Activated CD4-positive, alpha-beta T cell treated with anti-CD3 and anti-CD28 coated beads, Interleukin-2, amount 50 U/mL, for 4 hours (primary cell): ENCODE measurements around the gene MT1F.
A peak's percentile ranks its signal among the peaks of the same experiment; 100 is the strongest.
"Not testable (repeated sequence)": the region's sequence is repeated elsewhere in the genome, so short reads cannot be mapped to it uniquely, and the experiment has no call there.

Experiments
- DNase-seq, 2 experiments: peaks; one replicate each; pipeline ENCODE4 v3.0.0-alpha.2; 2020

The MT1F gene

DNA sequence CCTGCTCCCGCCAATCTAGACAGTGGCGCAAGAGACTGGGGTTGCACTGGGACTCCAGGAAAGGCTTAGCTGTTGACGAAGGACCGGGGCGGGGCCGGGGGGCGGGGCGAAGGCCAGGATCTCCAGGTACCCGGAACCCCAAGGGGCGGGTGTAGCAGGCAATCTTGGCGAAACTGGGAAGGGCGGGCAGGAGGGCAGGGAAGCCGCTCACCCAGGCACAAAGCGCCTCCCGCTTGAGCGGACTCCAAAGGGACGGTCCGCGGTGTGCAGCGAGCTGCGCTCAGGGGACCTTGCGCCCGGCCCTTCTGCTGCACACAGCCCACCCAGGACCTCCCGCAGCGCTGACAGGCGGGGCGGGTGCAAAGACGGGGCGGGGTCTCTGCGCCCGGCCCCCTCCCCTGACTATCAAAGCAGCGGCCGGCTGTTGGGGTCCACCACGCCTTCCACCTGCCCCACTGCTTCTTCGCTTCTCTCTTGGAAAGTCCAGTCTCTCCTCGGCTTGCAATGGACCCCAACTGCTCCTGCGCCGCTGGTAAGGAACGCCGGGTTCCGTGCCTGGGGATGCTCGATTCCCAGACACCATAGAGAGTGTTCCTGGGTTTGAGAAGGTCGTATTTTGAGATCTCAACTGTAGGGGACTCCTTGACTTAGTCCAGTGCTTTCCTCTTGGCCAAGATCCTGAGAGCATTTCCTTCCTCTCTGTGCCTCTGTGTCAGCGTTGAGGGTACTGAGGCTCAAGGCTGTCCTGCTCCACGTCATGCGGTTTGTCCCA is at the start of gene MT1F:
Gene MT1F (plus strand): TSS at position 405 of the 772 bp plus-strand sequence. CDS start 100 bp downstream, at position 505.
- peak; percentile 59 to 64 for DNase-seq

DNA sequence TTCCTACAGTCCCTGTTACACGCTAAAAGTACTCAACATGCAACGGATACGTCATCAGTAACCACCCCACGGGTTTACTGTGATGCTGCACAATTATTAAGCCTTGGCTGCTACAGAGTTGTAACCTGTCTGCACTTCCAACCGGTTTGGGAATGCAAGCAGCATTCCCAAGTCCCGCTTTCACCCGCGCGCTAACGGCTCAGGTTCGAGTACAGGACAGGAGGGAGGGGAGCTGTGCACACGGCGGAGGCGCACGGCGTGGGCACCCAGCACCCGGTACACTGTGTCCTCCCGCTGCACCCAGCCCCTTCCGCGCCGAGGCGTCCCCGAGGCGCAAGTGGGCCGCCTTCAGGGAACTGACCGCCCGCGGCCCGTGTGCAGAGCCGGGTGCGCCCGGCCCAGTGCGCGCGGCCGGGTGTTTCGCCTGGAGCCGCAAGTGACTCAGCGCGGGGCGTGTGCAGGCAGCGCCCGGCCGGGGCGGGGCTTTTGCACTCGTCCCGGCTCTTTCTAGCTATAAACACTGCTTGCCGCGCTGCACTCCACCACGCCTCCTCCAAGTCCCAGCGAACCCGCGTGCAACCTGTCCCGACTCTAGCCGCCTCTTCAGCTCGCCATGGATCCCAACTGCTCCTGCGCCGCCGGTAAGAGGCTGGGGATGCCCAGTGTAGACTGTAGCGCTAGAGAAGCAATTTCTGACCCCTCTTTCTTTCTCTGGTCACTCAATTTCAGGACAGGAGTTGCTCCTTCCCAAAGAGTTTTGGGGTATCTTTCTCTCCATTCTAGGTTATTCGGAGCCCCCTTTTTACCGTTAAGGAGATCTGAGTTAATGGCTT is 49.5 kb upstream of the MT1F start, which contains the start of gene MT2A:
Gene MT2A (plus strand): TSS at position 542 of the 833 bp plus-strand sequence. CDS start 72 bp downstream, at position 614.
- peak; percentile 80 to 81 for DNase-seq

DNA sequence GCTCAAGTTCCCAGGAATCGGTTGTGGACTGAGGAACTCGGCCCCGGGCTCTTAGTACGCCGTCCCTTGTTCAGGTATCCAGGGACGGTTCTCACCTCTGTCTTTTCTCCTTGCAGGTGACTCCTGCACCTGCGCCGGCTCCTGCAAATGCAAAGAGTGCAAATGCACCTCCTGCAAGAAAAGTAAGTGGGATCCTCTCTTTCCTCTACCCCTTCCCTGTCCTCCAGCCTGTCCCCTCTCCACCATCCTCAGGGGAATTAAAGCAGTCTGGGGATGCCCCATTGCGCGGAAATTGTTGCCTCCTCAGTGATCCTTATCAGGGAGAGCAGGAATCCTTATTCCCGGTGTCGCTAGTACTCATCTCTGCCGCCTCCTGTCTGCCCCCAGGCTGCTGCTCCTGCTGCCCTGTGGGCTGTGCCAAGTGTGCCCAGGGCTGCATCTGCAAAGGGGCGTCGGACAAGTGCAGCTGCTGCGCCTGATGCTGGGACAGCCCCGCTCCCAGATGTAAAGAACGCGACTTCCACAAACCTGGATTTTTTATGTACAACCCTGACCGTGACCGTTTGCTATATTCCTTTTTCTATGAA is 48.8 kb upstream of the MT1F start:
- DNase-seq: no peak

DNA sequence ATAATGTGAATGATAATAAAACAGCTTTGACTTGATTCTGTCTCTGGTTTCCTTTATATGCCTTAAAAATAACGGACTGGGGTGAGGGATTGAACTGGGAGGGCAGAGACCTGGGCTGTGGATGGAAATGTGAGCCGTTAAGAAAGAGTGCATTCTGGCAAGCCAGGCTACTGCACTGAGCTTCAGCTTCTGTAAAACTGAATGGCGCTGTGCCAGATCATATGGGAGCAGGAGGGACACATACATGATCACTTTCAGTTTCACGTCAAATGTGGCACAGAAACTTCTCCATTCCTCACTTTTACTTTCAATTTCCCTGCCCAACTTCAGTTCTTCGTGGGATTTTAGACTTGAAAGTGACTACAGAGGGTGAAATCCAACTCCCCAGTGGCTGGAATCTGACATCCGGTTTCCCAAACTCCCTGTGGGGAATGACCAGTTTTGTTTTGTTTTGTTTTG is 48.3 kb upstream of the MT1F start:
- peak; percentile 60 to 69 for DNase-seq

DNA sequence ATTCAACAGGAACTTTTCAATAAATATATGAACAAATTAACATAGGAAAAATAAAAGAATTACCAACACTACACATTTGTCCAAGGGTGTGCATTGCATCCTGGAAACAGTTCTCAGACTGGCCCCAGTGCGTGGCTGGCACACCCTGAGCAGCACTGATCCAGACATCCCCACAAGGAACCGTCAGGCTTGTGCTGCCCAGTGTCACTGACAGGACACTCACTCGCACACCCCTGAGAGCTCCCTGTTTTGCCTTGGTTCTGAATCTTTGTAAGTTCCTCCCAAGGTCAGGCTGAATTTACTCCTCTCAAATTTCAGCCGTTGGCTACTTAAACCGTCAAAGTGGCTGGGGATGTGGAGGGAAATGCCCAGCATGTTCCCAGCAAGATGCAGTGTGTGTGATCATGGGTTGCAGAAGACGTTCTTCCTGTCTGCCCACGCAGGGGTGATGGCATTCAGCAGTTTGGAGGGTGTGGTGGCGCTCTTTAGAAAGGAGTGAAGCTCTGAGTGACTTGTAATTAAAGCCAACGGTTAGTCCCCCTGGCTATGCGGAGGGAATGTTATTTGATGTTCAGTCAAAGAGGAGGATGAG is 47.6 kb upstream of the MT1F start:
- DNase-seq: peak; percentile 74 to 78

DNA sequence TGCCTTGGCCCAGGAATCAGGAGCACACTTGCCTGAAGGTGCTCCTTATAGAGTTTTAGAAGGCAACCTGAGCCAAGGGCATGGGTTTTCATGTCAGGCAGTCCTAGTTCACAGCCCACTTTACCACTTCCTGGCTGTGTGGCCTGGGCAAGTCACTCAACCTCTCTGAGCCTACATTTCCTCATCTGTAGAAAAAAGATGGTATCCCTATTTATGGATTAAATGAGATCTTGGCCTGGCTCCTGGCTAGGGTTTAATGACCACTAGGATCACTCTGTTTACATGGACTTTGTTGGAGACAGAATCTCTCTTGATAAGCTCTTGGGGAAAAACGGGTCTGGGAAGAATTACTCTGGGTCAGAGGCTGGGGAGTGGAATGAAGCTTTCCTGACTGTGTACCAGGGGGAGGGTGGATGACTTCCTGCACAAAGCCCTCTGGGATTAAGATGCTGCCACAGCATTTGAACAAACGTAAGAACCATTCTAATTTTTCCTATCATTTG is 47.1 kb upstream of the MT1F start:
- peak in 1 of 2 experiments; percentile 36 for DNase-seq

DNA sequence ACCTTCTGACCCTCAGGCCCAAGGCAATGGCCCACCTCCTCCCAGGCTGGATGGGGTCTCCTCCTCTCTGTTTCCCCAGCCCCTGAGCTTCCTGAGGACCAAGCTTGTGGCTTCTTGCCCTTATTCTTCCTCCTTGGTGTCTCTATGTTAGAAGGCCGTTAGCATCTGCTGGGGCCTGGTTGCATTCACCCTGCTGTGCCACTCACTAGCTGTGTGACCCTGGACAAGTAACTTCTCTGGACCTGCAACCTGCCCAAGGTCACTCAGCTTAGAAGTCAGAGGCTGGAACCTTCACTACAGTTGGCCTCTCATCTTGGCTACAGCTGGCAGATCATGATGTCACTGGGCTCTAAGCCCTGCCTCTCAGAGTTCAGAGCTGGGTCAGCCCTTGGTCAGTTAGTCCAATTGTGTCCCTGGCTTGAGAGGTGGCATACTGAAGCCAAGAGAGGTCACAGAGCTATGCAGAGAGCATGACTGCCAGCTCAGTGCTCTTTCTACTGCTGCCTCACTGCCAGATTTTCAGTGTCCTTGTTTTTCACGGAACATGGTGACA is 46.4 kb upstream of the MT1F start:
- no peak for DNase-seq

DNA sequence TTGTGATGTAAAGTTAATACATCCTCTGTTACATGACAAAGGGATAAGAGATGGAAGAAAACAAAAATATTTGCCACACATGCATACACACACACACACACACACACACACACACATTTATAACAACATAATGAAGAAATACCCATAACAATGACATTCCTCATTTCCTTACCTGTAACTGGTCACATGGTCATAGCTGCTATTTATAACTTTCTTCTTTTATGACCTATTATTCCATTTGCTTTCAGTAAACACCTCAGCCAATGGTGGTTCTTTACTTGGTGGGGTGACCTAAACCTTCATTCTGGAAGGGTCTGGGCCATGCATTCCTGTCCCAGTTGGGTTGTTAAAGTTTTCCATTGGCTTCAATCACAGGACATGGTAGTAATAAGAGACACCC is 44.1 kb upstream of the MT1F start:
- no peak for DNase-seq

DNA sequence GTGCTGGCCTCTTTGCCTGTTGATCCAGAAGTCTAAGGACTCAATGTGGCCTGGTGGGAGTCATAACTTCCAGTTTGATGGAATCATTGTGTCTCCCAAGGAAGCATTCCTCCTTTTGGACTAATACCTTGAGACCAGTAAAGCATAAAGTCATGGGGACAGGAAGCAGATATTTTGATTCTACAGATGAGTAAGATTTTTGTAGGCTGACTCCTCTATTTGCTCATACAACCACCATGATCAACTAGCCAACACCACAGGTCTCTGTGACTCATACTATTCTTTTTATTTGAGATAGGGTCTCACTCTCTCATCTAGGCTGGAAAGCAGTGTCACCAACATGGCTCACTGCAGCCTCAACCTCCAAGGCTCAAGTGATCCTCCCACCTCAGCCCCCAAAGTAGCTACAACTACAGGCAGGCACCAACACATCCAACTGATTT is 43.2 kb upstream of the MT1F start:
- DNase-seq: no peak

DNA sequence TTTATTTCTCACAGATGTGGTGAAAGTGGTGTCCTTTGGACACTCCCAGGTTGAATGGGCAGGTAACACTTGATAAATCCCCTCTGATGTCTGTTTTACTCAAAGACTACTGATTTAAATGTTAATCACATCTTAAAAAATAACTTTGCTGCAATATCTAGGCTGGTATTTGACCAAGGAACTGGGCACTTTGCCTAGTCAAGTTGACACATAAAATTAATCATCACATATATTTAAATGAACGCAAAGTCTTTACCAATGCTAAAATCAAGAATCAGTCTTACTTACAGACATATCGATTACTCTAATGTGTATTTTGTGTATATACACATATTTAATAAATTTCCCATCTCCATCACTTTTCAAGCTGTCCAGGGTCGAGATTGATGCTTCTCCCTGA is 42.4 kb upstream of the MT1F start:
- DNase-seq: no peak

DNA sequence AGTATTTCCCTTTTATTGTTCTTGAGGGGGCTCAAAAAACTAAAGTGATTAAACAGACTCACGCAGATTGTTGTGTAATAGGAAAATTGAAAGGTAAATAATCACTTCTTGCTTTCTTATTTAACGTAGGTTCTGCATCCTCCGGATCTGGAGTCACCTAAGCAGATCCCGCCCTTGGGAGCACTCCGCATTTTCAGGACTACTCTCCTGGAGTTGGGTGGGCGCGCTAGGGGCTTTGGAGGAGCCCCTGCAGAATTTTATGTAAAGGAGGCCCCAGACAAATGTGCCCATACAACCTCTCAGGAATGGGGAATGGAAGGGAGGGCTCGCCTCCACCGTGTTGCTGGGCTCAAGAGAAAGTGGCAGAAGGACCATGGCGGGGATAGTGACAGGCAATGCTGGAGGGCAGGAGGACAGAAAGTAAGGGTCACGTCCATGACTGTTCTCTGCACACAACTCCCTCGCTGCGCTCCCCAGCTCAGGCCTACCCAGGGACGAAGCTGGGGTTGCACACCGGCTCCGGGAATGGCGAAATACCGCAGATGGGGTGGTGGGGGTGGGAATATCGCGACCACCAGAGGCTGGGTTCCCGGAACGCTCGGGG is 41.0 kb upstream of the MT1F start:
- no peak for DNase-seq

DNA sequence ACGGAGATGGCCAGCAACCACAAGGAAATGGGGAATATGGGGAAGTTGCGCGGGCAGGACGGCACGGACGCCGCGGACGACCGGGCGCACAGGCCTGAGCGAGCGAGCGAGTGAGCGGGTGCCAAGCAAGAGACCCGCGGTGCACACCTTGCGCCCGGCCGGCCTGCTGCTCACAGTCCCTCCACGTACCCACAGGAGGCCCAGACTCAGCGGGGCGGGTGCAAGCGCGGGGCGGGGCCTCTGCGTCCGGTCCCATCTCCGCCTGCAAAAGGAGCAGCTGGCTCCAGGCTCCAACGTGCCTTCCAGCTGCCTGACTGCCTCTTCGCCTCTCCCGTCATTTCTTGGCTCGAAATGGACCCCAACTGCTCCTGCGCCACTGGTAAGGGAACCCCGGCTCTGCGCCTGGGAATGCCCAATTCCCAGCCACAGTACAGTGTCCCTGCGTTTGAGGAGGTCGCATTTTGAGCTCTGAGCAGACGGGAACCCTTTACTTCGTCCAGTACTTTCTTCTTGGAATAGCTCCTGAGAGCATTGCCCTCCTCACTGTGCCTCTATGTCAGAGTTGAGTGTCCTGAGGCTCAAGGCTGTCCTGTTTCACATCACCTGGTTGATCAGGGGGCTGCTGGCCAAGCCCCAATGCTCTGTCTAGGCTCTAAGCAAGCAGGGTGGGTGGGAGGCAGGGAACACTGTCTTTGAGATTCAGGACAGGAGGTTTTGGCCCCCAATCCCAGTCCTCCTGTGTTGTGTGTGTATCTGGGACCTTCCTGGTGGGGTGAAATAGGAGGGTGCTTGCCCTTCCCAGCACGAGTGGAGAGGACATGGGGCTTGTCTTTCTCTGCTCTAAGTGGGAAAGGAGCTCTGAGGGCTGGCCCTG is 40.3 kb upstream of the MT1F start:
- DNase-seq: no peak

DNA sequence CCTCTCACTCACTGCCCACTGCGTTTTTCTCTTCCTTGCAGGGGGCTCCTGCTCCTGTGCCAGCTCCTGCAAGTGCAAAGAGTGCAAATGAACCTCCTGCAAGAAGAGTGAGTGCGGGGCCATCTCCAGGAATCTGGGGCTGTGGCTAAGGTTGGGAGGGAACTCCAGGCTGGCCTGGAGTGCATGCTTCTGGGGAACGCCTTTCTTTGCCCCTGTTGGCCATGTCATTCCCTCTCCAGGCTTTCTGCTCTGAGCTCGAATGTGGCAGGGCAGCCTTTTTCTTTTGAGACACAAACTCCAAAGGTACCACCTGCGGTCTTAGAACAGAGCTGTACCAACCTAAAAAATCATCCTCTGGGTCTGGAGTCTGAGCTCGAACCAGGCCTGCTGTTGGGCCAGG is 39.6 kb upstream of the MT1F start:
- no peak for DNase-seq

DNA sequence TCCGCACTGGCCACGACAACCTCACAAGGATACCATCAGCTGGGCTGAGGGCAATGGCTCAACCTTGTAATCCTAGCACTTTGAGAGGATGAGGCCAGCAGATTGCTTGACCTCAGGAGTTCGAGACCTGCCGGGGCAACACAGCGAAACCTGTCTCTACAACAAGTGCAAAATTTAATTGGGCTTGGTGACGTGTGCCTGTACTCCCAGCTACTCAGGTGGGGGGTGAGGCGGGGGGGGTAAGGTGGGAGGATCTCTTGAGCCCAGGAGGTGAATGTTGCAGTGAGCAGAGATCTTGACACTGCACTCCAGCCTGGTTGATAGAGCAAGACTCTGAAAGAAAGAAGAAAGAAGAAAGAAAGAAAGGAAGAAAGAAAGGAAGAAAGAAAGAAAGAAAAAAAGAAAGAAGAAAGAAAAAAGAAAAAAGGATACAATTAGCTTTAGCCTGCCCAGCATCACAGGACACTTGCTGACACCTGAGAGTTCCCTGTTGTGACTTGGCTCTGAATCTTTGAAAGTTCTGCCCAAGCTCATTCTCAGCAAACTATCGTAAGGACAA is 37.3 kb upstream of the MT1F start:
- DNase-seq: no peak

DNA sequence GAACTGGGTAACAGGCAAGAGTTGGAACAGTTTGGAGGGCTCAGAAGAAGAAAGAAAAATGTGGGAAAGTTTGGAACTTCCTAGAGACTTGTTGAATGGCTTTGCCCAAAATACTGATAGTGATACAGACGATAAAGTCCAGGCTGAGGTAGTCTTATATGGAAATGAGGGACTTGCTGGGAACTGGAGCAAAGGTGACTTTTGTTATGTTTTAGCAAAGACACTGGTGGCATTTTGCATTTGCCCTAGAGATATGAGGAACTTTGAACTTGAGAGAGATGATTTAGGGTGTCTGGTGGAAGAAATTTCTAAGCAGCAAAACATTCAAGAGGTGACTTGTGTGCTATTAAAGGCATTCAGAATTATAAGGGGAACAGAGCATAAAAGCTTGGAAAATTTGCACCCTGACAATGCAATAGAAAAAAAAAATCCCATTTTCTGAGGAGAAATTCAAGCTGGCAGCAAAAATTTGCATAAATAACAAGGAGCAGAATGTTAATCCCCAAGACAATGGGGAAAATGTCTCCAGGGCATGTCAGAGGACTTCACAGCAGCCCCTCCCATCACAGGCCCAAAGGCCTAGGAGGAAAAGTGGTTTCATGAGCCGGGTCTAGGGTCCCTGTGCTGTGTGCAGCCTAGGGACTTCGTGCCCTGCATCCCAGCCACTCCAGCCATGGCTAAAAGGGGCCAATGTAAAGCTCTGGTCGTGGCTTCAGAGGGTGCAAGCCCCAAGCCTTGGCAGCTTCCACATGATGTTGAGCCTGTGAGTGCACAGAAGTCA is 35.9 kb upstream of the MT1F start:
- DNase-seq: not testable (repeated sequence)

DNA sequence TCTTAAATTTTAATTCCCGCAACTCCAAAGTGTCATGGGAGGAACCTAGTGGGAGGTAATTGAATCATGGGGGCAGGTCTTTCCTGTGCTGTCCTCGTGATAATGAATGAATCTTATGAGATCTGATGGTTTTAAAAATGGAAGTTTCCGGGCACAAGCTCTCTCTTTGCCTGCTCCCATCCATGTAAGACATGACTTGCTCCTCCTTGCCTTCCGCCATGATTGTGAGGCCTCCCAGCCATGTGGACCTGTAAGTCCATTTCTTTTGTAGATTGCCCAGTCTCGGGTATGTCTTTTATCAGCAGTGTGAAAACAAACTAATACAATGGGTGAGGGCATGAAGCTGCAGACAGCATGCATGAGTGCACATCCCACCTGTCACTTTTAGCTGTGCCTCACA is 34.6 kb upstream of the MT1F start:
- DNase-seq: not testable (repeated sequence)

DNA sequence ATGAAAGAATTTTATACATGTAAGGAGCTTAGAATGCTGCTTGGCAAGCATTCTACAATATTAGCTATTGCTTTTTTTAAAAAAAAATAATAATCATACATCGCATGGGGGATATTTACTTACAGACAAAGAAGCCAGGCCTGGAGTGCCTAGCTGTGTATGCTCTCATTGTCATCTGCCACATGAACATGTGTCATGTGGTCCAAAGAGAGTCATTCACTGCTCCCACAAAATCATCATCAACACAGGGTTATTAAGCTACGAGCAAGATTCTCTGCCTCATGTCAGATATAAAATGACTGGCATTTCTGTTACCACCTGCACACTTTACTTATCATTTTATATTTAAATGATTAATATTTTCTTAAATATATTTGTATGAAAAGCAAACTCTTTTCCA is 34.1 kb upstream of the MT1F start:
- DNase-seq: no peak

DNA sequence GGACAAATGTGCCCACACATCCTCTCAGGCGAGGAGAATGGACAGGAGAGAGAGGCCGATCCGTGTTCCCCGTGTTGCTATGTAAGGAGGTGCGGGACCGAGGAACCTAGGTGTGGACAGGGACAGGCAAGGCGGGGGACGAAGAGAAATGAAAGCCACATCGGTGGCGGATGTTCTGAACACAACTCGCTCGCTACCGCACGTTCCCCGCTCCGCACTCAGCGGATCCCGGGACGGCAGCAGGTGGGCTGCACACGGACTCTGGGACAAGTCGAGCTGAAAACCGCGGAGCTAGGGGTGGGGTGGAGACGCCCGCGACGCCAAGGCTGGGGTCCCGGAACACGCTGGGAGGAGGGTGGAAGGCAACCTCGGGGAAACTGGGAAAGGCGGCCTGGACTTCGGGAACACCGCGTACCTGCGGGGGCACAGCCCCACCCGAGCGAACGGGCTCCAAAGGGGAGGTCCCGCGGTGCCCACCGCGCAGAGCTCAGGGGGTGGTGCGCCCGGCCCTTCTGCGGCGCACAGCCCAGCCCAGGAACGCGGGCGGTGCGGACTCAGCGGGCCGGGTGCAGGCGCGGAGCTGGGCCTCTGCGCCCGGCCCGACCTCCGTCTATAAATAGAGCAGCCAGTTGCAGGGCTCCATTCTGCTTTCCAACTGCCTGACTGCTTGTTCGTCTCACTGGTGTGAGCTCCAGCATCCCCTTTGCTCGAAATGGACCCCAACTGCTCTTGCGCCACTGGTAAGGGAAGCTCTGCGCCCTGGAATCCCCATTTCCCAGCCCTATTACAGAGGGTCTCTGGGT is 32.4 kb upstream of the MT1F start, which contains the start of gene MT1E:
Gene MT1E (plus strand): TSS at position 642 of the 803 bp plus-strand sequence. CDS start 71 bp downstream, at position 713.
- DNase-seq: no peak
